Endodermal cell (in vitro differentiated cells): ENCODE measurements around the gene USP13. TPM values are rescaled to one million over a fixed set of nuclear protein-coding genes. Genes with fewer than 3 reads are reported as not detected.

Experiments
- DNase-seq: peaks from one replicate; pipeline ENCODE4 v3.0.0-alpha.2; 2017
- H3K27ac ChIP-seq: 2 replicates; pipeline ENCODE4 v1.5.1; 2013; ENCODE audit warnings: mild to moderate bottlenecking, low read depth, low read length, moderate library complexity
- H3K27me3 ChIP-seq: 2 replicates; pipeline ENCODE4 v1.6.1; 2013; ENCODE audit warnings: mild to moderate bottlenecking, low read length, moderate library complexity; ENCODE audit not compliant: insufficient read depth, control insufficient read depth, poor library complexity, severe bottlenecking
- H3K36me3 ChIP-seq: 2 replicates; pipeline ENCODE4 v1.7.0; 2013; ENCODE audit warnings: mild to moderate bottlenecking, low read length, moderate library complexity; ENCODE audit not compliant: control insufficient read depth, insufficient read depth
- H3K4me1 ChIP-seq: one replicate; pipeline ENCODE4 v1.7.0; 2013; ENCODE audit warnings: low read length; ENCODE audit not compliant: control insufficient read depth, insufficient read depth
- H3K4me3 ChIP-seq: 2 replicates; pipeline ENCODE4 v1.5.1; 2013; ENCODE audit warnings: mild to moderate bottlenecking, low read length, moderate library complexity
- H3K9ac ChIP-seq: 2 replicates; pipeline ENCODE4 v1.6.1; 2013; ENCODE audit warnings: mild to moderate bottlenecking, low read length, moderate library complexity; ENCODE audit not compliant: poor library complexity, severe bottlenecking; ENCODE audit errors: extremely low read depth
- H3K9me3 ChIP-seq: 2 replicates; pipeline ENCODE4 v1.6.1; 2013; ENCODE audit warnings: mild to moderate bottlenecking, low read length, moderate library complexity; ENCODE audit not compliant: control insufficient read depth
- H3K27ac Mint-ChIP-seq: 2 replicates; pipeline ENCODE4 v1.8.0; 2020; ENCODE audit warnings: mixed read lengths
- H3K27me3 Mint-ChIP-seq: 2 replicates; pipeline ENCODE4 v1.8.0; 2021; ENCODE audit warnings: mild to moderate bottlenecking, mixed read lengths; ENCODE audit not compliant: insufficient read depth
- H3K36me3 Mint-ChIP-seq: 2 replicates; pipeline ENCODE4 v1.8.0; 2020; ENCODE audit warnings: low read depth, mixed read lengths
- H3K4me1 Mint-ChIP-seq: 2 replicates; pipeline ENCODE4 v1.8.0; 2020; ENCODE audit warnings: mixed read lengths
- H3K4me3 Mint-ChIP-seq: 2 replicates; pipeline ENCODE4 v1.8.0; 2020; ENCODE audit warnings: mild to moderate bottlenecking, moderate library complexity, mixed read lengths
- H3K9me3 Mint-ChIP-seq: 2 replicates; pipeline ENCODE4 v1.8.0; 2020; ENCODE audit warnings: mild to moderate bottlenecking, mixed read lengths
- WGBS, 2 experiments: methylation state at CpG; one replicate each; pipeline versions ENCODE4 v1.1.5 to v1.1.7; 2013; ENCODE audit warnings: missing lambda C conversion rate in 2 of 2, mixed read lengths in 1 of 2; ENCODE audit not compliant: insufficient coverage in 1 of 2, insufficient read length in 1 of 2; 5-methylcytosine and 5-hydroxymethylcytosine counted together
- total RNA-seq, 2 donors: library from RNA; stranded (reverse); fragmentation: NEBNext Ultra II Directional in 1 of 2; extraction: Animal tissue kit (Norgen Biotek cat#: 25700) in 1 of 2; gene quantifications; 2 replicates in 1 of 2; 3 replicates in 1 of 2; pipeline ENCODE4 v1.2.1, GENCODE V29; 2021
- TF ChIP-seq, protein P1 (sequence below): fragments of 200-600 bp; sonication (generic); conservative IDR thresholded peaks from 2 replicates; pipeline ENCODE4 v1.5.0; 2021; ENCODE audit warnings: antibody characterized with exemption, mild to moderate bottlenecking

USP13 gene
- total RNA-seq, 2 donors from 2014 or later = 24.7 to 25.5 TPM

GRCh38 chr3:179801856-179802255 is 149.0 kb downstream of the USP13 start:
- H3K27me3 Mint-ChIP-seq = no peaks in the 10 kb centered on the region
- Histone ChIP-seq H3K4me3 (no peak overlapping the region), H3K36me3 (no peaks in the 10 kb centered on the region), H3K9ac (no peak overlapping the region), H3K27me3 (no peaks in the 10 kb centered on the region), H3K27ac (no peak overlapping the region), H3K4me1 (no peaks in the 10 kb centered on the region), H3K9me3 (no peaks in the 10 kb centered on the region)
- TF ChIP-seq, protein P1, sequence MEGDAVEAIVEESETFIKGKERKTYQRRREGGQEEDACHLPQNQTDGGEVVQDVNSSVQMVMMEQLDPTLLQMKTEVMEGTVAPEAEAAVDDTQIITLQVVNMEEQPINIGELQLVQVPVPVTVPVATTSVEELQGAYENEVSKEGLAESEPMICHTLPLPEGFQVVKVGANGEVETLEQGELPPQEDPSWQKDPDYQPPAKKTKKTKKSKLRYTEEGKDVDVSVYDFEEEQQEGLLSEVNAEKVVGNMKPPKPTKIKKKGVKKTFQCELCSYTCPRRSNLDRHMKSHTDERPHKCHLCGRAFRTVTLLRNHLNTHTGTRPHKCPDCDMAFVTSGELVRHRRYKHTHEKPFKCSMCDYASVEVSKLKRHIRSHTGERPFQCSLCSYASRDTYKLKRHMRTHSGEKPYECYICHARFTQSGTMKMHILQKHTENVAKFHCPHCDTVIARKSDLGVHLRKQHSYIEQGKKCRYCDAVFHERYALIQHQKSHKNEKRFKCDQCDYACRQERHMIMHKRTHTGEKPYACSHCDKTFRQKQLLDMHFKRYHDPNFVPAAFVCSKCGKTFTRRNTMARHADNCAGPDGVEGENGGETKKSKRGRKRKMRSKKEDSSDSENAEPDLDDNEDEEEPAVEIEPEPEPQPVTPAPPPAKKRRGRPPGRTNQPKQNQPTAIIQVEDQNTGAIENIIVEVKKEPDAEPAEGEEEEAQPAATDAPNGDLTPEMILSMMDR = no peak
- no peak overlapping the region for H3K27ac Mint-ChIP-seq
- H3K36me3 Mint-ChIP-seq = no peaks in the 10 kb centered on the region
- H3K9me3 Mint-ChIP-seq = no peaks in the 10 kb centered on the region
- no peak for DNase-seq
- whole genome bisulfite sequencing, 2 experiments = 93 to 94% methylated on average over 2 to 3 of the region's 4 CpGs
- no peak overlapping the region for H3K4me3 Mint-ChIP-seq
- peaks cover 3% of the 10 kb centered on the region for H3K4me1 Mint-ChIP-seq

- H3K27me3 Mint-ChIP-seq = no peaks in the 10 kb centered on the region
- Histone ChIP-seq H3K27ac (no peak overlapping the region), H3K36me3 (no peaks in the 10 kb centered on the region), H3K9me3 (peaks cover 5% of the 10 kb centered on the region), H3K27me3 (no peaks in the 10 kb centered on the region), H3K9ac (no peak overlapping the region), H3K4me1 (no peaks in the 10 kb centered on the region), H3K4me3 (no peak overlapping the region)
- peaks cover 9% of the 10 kb centered on the region for H3K4me1 Mint-ChIP-seq
- peaks cover 5% of the 10 kb centered on the region for H3K36me3 Mint-ChIP-seq
- H3K4me3 Mint-ChIP-seq = no peak overlapping the region
- peaks cover 12% of the 10 kb centered on the region for H3K9me3 Mint-ChIP-seq
- no peak for DNase-seq
- H3K27ac Mint-ChIP-seq = no peak overlapping the region
- TF ChIP-seq, protein P1 = no peak
- WGBS, 2 experiments = 92 to 93% methylated on average over 3 to 5 of the region's 5 CpGs
These were observed 153.3 kb downstream of the USP13 start for GRCh38 chr3:179806177-179806576.

DNA sequence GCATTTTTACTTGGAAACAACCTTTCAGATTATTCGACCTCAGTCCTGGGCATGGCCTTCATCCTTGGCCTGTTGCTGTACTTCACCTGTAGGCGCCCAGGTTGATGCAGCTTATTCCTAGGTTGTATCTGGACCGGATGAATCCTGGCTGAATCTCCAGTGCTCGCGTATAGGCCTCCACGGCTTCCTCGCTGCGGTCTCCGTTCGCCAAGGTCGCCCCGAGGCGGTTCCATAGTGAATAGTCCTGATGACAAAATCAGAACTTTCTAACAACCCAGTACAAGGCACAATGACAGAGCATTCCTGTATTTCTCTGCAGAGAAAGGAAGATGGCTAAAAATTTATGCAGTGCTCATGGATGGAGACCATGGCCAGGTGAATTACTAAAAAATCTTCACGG is 154.7 kb downstream of the USP13 start:
- no peaks in the 10 kb centered on the region for H3K27me3 Mint-ChIP-seq
- Histone ChIP-seq H3K9me3 (peaks cover 5% of the 10 kb centered on the region), H3K9ac (no peak overlapping the region), H3K4me3 (no peak overlapping the region), H3K27me3 (no peaks in the 10 kb centered on the region), H3K4me1 (no peaks in the 10 kb centered on the region), H3K36me3 (no peaks in the 10 kb centered on the region), H3K27ac (no peak overlapping the region)
- TF ChIP-seq, protein P1 = no peak
- no peak for DNase-seq
- H3K36me3 Mint-ChIP-seq = peaks cover 5% of the 10 kb centered on the region
- no peak overlapping the region for H3K4me3 Mint-ChIP-seq
- peaks cover 14% of the 10 kb centered on the region for H3K4me1 Mint-ChIP-seq
- WGBS, 2 experiments = 93 to 96% methylated on average over 9 to 14 of the region's 14 CpGs
- H3K9me3 Mint-ChIP-seq = peaks cover 12% of the 10 kb centered on the region
- no peak overlapping the region for H3K27ac Mint-ChIP-seq
